ENCODE data around the gene PRM2.

The PRM2 gene

DNA sequence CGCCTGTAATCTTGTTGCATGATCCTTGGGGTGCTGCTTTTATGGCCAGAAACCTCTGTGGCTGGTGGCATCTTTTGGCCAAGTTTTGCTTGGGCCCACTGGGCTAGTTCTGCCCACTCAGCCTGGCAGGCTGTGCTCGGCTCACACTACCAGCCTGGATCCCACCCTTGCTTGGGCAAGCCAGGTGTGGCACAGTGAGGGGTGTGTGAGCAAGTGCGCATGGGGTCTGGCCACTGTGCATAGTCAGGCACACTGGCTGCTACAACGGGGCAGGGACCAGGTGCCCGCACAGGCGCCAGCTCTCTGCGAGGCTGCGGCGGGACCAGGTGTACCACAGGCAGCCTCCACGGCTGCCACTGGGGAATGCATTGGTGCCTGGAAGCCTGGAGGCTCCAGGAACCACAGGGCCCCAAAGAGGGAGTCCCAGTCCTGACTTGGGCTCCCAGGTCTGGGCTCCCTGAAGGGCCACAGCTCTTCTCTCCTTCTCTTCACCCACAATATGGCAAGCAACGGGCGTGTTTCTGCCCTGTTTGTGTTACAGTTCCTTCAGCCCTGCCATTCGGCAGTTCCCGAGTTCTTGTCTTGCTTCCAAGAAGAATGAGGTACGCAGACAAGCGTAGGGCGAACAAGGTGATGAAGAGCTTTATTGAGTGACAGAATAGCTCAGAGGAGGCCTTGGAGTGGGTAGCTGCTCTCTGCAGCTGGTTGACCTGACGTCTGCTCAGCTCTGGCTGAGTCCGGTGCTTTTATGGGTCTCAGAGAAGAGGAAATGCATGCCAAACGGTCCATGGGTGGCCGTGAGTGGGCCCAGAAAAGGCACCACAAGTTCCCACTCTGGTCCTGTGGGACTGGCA is 31.6 kb upstream of the PRM2 start:
- peaks cover 15% of the 10 kb centered on the region for H3K4me1 ChIP-seq (ENCODE audit: insufficient read depth, poor library complexity, severe bottlenecking)
- ATAC-seq (ENCODE audit: low read depth), result no peak
- TF ChIP-seq, protein P1, sequence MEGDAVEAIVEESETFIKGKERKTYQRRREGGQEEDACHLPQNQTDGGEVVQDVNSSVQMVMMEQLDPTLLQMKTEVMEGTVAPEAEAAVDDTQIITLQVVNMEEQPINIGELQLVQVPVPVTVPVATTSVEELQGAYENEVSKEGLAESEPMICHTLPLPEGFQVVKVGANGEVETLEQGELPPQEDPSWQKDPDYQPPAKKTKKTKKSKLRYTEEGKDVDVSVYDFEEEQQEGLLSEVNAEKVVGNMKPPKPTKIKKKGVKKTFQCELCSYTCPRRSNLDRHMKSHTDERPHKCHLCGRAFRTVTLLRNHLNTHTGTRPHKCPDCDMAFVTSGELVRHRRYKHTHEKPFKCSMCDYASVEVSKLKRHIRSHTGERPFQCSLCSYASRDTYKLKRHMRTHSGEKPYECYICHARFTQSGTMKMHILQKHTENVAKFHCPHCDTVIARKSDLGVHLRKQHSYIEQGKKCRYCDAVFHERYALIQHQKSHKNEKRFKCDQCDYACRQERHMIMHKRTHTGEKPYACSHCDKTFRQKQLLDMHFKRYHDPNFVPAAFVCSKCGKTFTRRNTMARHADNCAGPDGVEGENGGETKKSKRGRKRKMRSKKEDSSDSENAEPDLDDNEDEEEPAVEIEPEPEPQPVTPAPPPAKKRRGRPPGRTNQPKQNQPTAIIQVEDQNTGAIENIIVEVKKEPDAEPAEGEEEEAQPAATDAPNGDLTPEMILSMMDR (IDR thresholded peaks at IDR 0.05; ENCODE audit: poor library complexity, severe bottlenecking), result no peak
- H3K27ac ChIP-seq (ENCODE audit: poor library complexity, severe bottlenecking), result no peak overlapping the region
- H3K27me3 ChIP-seq (ENCODE audit: insufficient read depth, poor library complexity, severe bottlenecking), result no peaks in the 10 kb centered on the region
- no peak overlapping the region for H3K4me3 ChIP-seq (ENCODE audit: severe bottlenecking)
- DNase-seq (ENCODE audit: low spot score), result no peak
- no peaks in the 10 kb centered on the region for H3K9me3 ChIP-seq (ENCODE audit: severe bottlenecking)
- H3K36me3 ChIP-seq (ENCODE audit: low read depth), result no peaks in the 10 kb centered on the region

DNA sequence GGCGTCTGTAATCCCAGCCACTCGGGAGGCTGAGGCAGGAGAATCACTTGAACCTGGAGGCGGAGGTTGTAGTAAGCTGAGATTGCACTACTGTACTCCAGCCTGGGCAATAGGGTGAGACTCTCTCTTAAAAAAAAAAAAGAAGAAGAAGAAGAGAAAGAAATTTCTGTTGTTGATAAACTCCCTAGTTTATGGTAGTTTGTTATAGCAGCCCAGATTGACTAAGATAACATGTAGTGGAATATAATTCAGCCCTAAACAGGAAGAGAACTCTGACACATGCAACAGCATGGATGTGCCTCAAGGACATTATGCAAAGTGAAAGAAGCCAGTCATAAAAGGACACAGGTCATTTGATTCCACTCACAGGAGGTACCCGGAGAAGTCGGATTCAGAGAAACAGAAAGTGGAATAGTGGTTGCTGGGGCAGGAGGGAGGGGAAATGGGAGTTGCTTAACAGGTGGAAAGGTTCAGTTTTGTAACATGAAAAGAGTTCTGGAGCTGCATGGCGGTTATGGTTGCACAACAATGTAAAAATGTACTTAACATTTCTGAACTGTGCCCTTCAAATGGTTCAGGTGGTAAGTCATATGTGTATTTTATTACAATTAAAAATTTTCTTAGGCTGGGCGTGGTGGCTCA is 30.8 kb upstream of the PRM2 start:
- no peaks in the 10 kb centered on the region for H3K27me3 ChIP-seq (ENCODE audit: insufficient read depth, poor library complexity, severe bottlenecking)
- peaks cover 9% of the 10 kb centered on the region for H3K4me1 ChIP-seq (ENCODE audit: insufficient read depth, poor library complexity, severe bottlenecking)
- ATAC-seq (ENCODE audit: low read depth) (peak; percentile 34; the same call in 2 of the 3 replicates), DNase-seq (ENCODE audit: low spot score) (no peak)
- H3K36me3 ChIP-seq (ENCODE audit: low read depth), result no peaks in the 10 kb centered on the region
- TF ChIP-seq, protein P1 (IDR thresholded peaks at IDR 0.05; ENCODE audit: poor library complexity, severe bottlenecking), result no peak
- H3K9me3 ChIP-seq (ENCODE audit: severe bottlenecking), result no peaks in the 10 kb centered on the region
- H3K27ac ChIP-seq (ENCODE audit: poor library complexity, severe bottlenecking), result no peak overlapping the region
- no peak overlapping the region for H3K4me3 ChIP-seq (ENCODE audit: severe bottlenecking)

DNA sequence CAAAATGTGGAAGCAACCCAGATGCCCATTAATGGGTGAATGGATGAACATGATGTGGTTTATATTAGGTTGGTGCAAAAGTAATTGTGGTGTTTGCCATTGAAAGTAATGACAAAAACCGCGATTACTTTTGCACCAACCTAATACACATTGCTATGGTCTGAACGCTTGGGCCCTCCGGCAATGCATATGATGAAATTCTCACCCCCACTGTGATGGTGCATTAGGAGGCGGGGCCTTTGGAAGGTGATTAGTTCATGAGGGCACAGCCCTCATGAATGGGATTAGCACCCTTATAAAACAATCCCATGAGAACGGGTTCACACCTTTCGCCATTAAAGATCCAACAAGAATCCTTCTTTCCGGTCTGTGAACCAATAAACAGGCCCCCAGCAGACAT is 30.1 kb upstream of the PRM2 start:
- Histone ChIP-seq H3K27me3 (ENCODE audit: insufficient read depth, poor library complexity, severe bottlenecking) (no peaks in the 10 kb centered on the region), H3K4me3 (ENCODE audit: severe bottlenecking) (no peak overlapping the region), H3K4me1 (ENCODE audit: insufficient read depth, poor library complexity, severe bottlenecking) (peaks cover 9% of the 10 kb centered on the region), H3K36me3 (ENCODE audit: low read depth) (no peaks in the 10 kb centered on the region), H3K9me3 (ENCODE audit: severe bottlenecking) (no peaks in the 10 kb centered on the region), H3K27ac (ENCODE audit: poor library complexity, severe bottlenecking) (no peak overlapping the region)
- TF ChIP-seq, protein P1 (IDR thresholded peaks at IDR 0.05; ENCODE audit: poor library complexity, severe bottlenecking), result no peak
- DNase-seq (ENCODE audit: low spot score) (no peak), ATAC-seq (ENCODE audit: low read depth) (no peak)

DNA sequence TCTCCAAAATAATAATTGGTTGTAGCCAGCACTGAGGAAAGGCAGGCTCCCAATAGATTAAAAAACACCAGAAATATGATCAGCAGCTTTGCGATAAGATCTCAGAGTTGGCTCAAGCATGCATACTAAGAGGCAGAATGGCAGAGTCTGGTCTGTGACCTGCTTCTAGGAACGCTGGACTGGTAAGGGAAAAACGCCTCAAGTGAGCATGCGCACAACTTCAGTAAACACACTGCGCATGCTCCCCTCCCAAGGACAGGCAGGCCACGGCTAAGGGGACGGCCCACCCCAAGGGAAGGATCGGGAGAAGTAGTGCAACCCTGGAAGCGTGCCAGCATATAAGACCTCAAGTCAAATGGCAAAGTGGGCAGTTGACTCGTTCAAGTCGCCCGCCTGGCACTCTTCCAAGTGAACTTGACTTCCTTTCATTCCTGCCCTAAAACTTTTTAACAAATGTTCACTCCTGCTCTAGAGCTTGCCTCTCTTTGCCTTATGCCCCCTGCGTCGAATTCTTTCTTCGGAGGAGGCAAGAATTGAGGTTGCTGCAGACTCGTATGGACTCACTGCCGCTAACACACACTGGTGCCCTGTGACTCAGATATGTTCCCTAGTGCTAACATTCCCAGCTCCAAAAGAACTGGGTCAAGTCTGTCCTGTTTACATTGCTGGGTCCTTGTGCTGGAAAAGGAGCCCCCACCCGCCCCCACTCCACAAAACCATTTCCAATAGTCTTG is 27.3 kb upstream of the PRM2 start:
- Histone ChIP-seq H3K27ac (ENCODE audit: poor library complexity, severe bottlenecking) (no peak overlapping the region), H3K36me3 (ENCODE audit: low read depth) (no peaks in the 10 kb centered on the region), H3K4me1 (ENCODE audit: insufficient read depth, poor library complexity, severe bottlenecking) (peaks cover 9% of the 10 kb centered on the region), H3K27me3 (ENCODE audit: insufficient read depth, poor library complexity, severe bottlenecking) (no peaks in the 10 kb centered on the region), H3K9me3 (ENCODE audit: severe bottlenecking) (no peaks in the 10 kb centered on the region), H3K4me3 (ENCODE audit: severe bottlenecking) (no peak overlapping the region)
- TF ChIP-seq, protein P1 (IDR thresholded peaks at IDR 0.05; ENCODE audit: poor library complexity, severe bottlenecking), result no peak
- ATAC-seq (ENCODE audit: low read depth) (peak; percentile 47), DNase-seq (ENCODE audit: low spot score) (no peak)
